Measurements from ENCODE around the gene RAD9A. TPM values are rescaled to one million over a fixed set of nuclear protein-coding genes. Genes with fewer than 3 reads are reported as not detected.
A peak's percentile ranks its signal among the peaks of the same experiment; 100 is the strongest.

Gene RAD9A
- total RNA-seq, 1 experiment from 2014 or later: 20.9 TPM

GRCh38 chr11:67356864-67357561, 34.8 kb upstream of the RAD9A start:
- Mint-ChIP-seq H3K36me3 (ENCODE audit: insufficient read depth in 1 of 3, low read depth in 3 of 3) (no peaks in the 10 kb centered on the region), H3K9me3 (no peaks in the 10 kb centered on the region), H3K27me3 (ENCODE audit: low read depth) (peaks cover 29% of the 10 kb centered on the region), H3K4me3 (peak overlapping the region in 1 of 2 experiments; percentile 3; a peak in 2 of 5 replicates), H3K27ac (peak overlapping the region in 1 of 3 experiments; percentile 20; a peak in 1 of 7 replicates), H3K4me1 (peaks cover 34 to 42% of the 10 kb centered on the region in 2 experiments)
- Histone ChIP-seq H3K4ac (ENCODE audit: low read depth, low read length) (no peak overlapping the region), H2BK20ac (ENCODE audit: low read depth, low read length, poor library complexity, severe bottlenecking) (no peak overlapping the region), H2BK12ac (ENCODE audit: insufficient read length, low read depth, low read length) (no peak overlapping the region), H3K14ac (ENCODE audit: insufficient read depth, low read length) (no peak overlapping the region), H3K23ac (ENCODE audit: insufficient read length, low read depth, low read length) (no peak overlapping the region), H3T11ph (ENCODE audit: low read length) (no peak overlapping the region), H3K4me1 (ENCODE audit: insufficient read depth, low read length) (no peaks in the 10 kb centered on the region), H3K27me3 (ENCODE audit: insufficient read depth, low read length) (no peaks in the 10 kb centered on the region; the same call in 1 of the 2 replicates), H2BK120ac (ENCODE audit: low read depth, low read length, poor library complexity, severe bottlenecking) (no peak overlapping the region), H4K20me1 (ENCODE audit: control insufficient read depth, insufficient read depth, insufficient read length) (no peaks in the 10 kb centered on the region), H3K23me2 (ENCODE audit: insufficient read length, low read depth, low read length, poor library complexity, severe bottlenecking) (peaks cover 14% of the 10 kb centered on the region), H2BK15ac (ENCODE audit: low read depth, low read length) (no peak overlapping the region), H2AFZ (ENCODE audit: low read length) (no peak overlapping the region), H3K56ac (ENCODE audit: insufficient read length, low read depth, low read length) (no peak overlapping the region), H3K9ac (ENCODE audit: extremely low read depth, insufficient read length, low read length) (no peak overlapping the region), H3K27ac (ENCODE audit: insufficient read length, low read depth, low read length) (no peak overlapping the region), H4K8ac (replicated peaks; ENCODE audit: insufficient read length, low read depth, low read length) (no peak overlapping the region), H3K4me2 (ENCODE audit: insufficient read depth, insufficient read length, low read length) (no peak overlapping the region), H2BK5ac (ENCODE audit: insufficient read length, low read length) (no peak overlapping the region), H3K9me3 (ENCODE audit: control insufficient read depth, low read depth, low read length) (no peaks in the 10 kb centered on the region), H2AK5ac (ENCODE audit: insufficient read length, low read length) (no peak overlapping the region), H3K18ac (ENCODE audit: insufficient read length, low read depth, low read length) (no peak overlapping the region), H4K91ac (ENCODE audit: insufficient read length, low read depth, low read length) (no peak overlapping the region), H4K5ac (ENCODE audit: insufficient read length, low read depth, low read length) (no peak overlapping the region), H3K79me1 (ENCODE audit: insufficient read depth, low read depth, low read length, poor library complexity, severe bottlenecking) (no peaks in the 10 kb centered on the region), H3K79me2 (ENCODE audit: insufficient read depth, low read length) (no peaks in the 10 kb centered on the region)
- TF ChIP-seq CTCF (conservative IDR thresholded peaks at IDR 0.05): peak; percentile 97
- no CpG with 5 or more reads among the region's 3 CpGs for WGBS (ENCODE audit: extremely low coverage, insufficient read length, low lambda C conversion rate)
- DNase-seq: peak; percentile 86

Measured in H9 (cell line).